Prostate gland (tissue), 2 donors: Measurements from ENCODE around the gene RIPPLY2. TPM values are rescaled to one million over a fixed set of nuclear protein-coding genes. Genes with fewer than 3 reads are reported as not detected.

Experiments used
- DNase-seq: peaks from one replicate; pipeline ENCODE4 v3.0.0-alpha.2; 2019; ENCODE audit warnings: low spot score
- H3K27ac ChIP-seq, 2 donors: fragments of 200-600 bp; sonication (generic); 2 replicates each; pipeline ENCODE4 v1.5.1; 2017 to 2019
- H3K27me3 ChIP-seq: fragments of 200-600 bp; sonication (generic); replicated peaks from 2 replicates; pipeline ENCODE4 v1.5.1; 2019; ENCODE audit not compliant: insufficient read depth
- H3K36me3 ChIP-seq, 2 donors: fragments of 200-600 bp; sonication (generic); 1 replicate in 1 of 2; 2 replicates in 1 of 2; pipeline versions ENCODE4 v1.5.1 to v1.8.1; 2017 to 2019
- H3K4me1 ChIP-seq: fragments of 200-600 bp; sonication (generic); replicated peaks from 2 replicates; pipeline ENCODE4 v1.5.1; 2019
- H3K4me3 ChIP-seq, 2 donors: fragments of 200-600 bp; sonication (generic); 2 replicates each; pipeline ENCODE4 v1.5.1; 2017 to 2019
- H3K9me3 ChIP-seq: fragments of 200-600 bp; sonication (generic); 2 replicates; pipeline ENCODE4 v1.5.1; 2017
- POLR2A ChIP-seq: fragments of 450-650 bp; IDR thresholded peaks from one replicate; pipeline ENCODE4 v1.6.1; 2016; ENCODE audit warnings: antibody characterized with exemption, mild to moderate bottlenecking
- POLR2AphosphoS5 ChIP-seq: sonication (generic); formaldehyde crosslinking; IDR thresholded peaks from one replicate; pipeline ENCODE4 v1.6.1; 2017; ENCODE audit warnings: antibody characterized with exemption
- WGBS: methylation state at CpG from one replicate; pipeline ENCODE4 v1.1.5; 2018; 5-methylcytosine and 5-hydroxymethylcytosine counted together
- intact Hi-C: fragments of 100-400 bp; cut with DNase I; formaldehyde crosslinking; loops from one replicate; pipeline ENCODE4 v1.14.2; 2022
- total RNA-seq, 2 donors: library from RNA; depleted of rRNA; stranded (reverse); fragments of >200 nt; gene quantifications; one replicate each; pipeline ENCODE4 v1.1.0, GENCODE V29; 2016
- TF ChIP-seq, protein P1 (sequence below), 4 experiments: fragments of 200-600 bp in 2 of 4; fragments of 450-650 bp in 2 of 4; sonication (generic) in 2 of 4; IDR thresholded peaks; 1 replicate in 3 of 4; 2 replicates in 1 of 4; pipeline ENCODE4 v1.5.1; 2016 to 2019; ENCODE audit warnings: antibody characterized with exemption in 4 of 4, mild to moderate bottlenecking in 2 of 4, moderate library complexity in 2 of 4

The RIPPLY2 gene
- total RNA-seq, 2 donors from 2014 or later, result 0.23 TPM; not detected in 1

GRCh38 chr6:83849127-83849526 lies 4.0 kb upstream of the RIPPLY2 start:
- WGBS, result 89% methylated on average over 2 of the region's 2 CpGs
- Histone ChIP-seq H3K27ac (no peak overlapping the region), H3K36me3 (no peaks in the 10 kb centered on the region), H3K4me1 (peaks cover 2% of the 10 kb centered on the region), H3K4me3 (no peak overlapping the region), H3K27me3 (no peaks in the 10 kb centered on the region), H3K9me3 (no peaks in the 10 kb centered on the region)
- intact Hi-C loops, result no loop called here
- no peak for DNase-seq
- TF ChIP-seq, protein P1, sequence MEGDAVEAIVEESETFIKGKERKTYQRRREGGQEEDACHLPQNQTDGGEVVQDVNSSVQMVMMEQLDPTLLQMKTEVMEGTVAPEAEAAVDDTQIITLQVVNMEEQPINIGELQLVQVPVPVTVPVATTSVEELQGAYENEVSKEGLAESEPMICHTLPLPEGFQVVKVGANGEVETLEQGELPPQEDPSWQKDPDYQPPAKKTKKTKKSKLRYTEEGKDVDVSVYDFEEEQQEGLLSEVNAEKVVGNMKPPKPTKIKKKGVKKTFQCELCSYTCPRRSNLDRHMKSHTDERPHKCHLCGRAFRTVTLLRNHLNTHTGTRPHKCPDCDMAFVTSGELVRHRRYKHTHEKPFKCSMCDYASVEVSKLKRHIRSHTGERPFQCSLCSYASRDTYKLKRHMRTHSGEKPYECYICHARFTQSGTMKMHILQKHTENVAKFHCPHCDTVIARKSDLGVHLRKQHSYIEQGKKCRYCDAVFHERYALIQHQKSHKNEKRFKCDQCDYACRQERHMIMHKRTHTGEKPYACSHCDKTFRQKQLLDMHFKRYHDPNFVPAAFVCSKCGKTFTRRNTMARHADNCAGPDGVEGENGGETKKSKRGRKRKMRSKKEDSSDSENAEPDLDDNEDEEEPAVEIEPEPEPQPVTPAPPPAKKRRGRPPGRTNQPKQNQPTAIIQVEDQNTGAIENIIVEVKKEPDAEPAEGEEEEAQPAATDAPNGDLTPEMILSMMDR (IDR thresholded peaks at IDR 0.05), result no peak
- no peak for TF ChIP-seq POLR2A
- TF ChIP-seq POLR2AphosphoS5, result no peak

DNA sequence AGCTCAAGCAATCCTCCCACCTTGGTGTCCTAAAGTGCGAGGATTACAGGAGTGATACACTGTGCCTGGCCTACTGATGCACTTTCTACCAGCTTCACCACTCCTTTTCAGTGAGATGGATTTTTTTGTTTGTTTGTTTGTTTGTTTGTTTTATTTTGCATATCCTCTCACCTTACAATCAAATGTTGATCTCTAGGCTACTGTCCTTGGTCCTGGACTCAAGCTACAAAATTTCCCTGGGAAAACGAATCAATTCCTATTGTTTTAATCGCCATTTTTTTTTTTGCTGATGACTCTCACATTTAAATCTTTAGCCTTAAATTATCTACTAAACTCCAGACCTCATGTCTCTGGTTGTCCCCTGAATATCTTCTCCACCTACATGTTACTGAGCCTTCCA lies 3.5 kb upstream of the RIPPLY2 start:
- intact Hi-C loops, result no loop called here
- Histone ChIP-seq H3K9me3 (no peaks in the 10 kb centered on the region), H3K27ac (no peak overlapping the region), H3K36me3 (no peaks in the 10 kb centered on the region), H3K4me3 (no peak overlapping the region), H3K4me1 (peaks cover 2% of the 10 kb centered on the region), H3K27me3 (no peaks in the 10 kb centered on the region)
- WGBS, result 88% methylated on average over 3 of the region's 3 CpGs
- TF ChIP-seq, protein P1 (IDR thresholded peaks at IDR 0.05), result no peak
- TF ChIP-seq POLR2AphosphoS5, result no peak
- TF ChIP-seq POLR2A, result no peak
- DNase-seq, result no peak

- no peak for DNase-seq
- H3K9me3 ChIP-seq, result no peaks in the 10 kb centered on the region
- WGBS, result 13% methylated on average over 16 of the region's 16 CpGs
- intact Hi-C loops, result no loop called here
- TF ChIP-seq POLR2AphosphoS5, result no peak
- TF ChIP-seq, protein P1 (IDR thresholded peaks at IDR 0.05), result no peak
- no peak for TF ChIP-seq POLR2A
- no peaks in the 10 kb centered on the region for H3K27me3 ChIP-seq
- peaks cover 2% of the 10 kb centered on the region for H3K4me1 ChIP-seq
- H3K4me3 ChIP-seq, result peak overlapping the region; percentile 35 to 39
- H3K36me3 ChIP-seq, result no peaks in the 10 kb centered on the region
- H3K27ac ChIP-seq, result no peak overlapping the region
Measured at GRCh38 chr6:83852528-83853177, 507 bp upstream of the RIPPLY2 start.

- DNase-seq, result no peak
- Histone ChIP-seq H3K4me3 (peak overlapping the region; percentile 35 to 39), H3K9me3 (no peaks in the 10 kb centered on the region), H3K27ac (peak overlapping the region in 1 of 2 donors; percentile 34), H3K4me1 (peaks cover 2% of the 10 kb centered on the region), H3K36me3 (no peaks in the 10 kb centered on the region), H3K27me3 (no peaks in the 10 kb centered on the region)
- intact Hi-C loops, result no loop called here
- no peak for TF ChIP-seq POLR2AphosphoS5
- no peak for TF ChIP-seq POLR2A
- TF ChIP-seq, protein P1 (IDR thresholded peaks at IDR 0.05), result no peak
- 6% methylated on average over 18 of the region's 18 CpGs for WGBS
Measured at GRCh38 chr6:83854001-83854501, 891 bp downstream of the RIPPLY2 start.

DNA sequence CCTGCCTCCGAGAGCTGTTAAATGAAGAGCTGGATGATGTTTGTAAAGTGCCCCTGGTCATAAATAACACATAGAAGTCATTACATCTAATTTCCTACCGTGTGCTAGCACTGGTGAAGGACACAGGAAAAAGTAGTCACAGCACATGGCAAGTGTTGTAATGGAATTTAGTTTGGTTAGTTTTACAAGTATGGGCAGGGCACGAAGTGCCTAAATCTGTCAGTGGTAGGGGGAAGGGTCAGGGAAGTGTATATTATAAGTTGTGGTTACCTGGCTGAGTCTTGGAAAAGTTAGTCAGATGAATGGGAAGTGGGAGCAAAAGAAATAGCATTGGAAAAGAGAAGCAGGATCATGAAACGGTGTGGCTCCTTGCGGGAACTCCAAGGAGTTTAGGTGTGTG lies 1.6 kb downstream of the RIPPLY2 start:
- H3K9me3 ChIP-seq, result no peaks in the 10 kb centered on the region
- H3K4me1 ChIP-seq, result peaks cover 2% of the 10 kb centered on the region
- H3K27ac ChIP-seq, result no peak overlapping the region
- intact Hi-C loops, result no loop called here
- no peak overlapping the region for H3K4me3 ChIP-seq
- H3K27me3 ChIP-seq, result no peaks in the 10 kb centered on the region
- 38% methylated on average over 5 of the region's 5 CpGs for WGBS
- no peak for TF ChIP-seq POLR2A
- TF ChIP-seq, protein P1 (IDR thresholded peaks at IDR 0.05), result no peak
- TF ChIP-seq POLR2AphosphoS5, result no peak
- no peaks in the 10 kb centered on the region for H3K36me3 ChIP-seq
- no peak for DNase-seq
